Panc1 (cell line): ENCODE results near the gene ZCCHC2.

Experiments
- POLR2AphosphoS5 ChIP-seq: IDR thresholded peaks from 2 replicates; pipeline ENCODE4 v1.6.1; 2012; ENCODE audit warnings: mild to moderate bottlenecking, low read depth, low read length, moderate library complexity
- TCF7L2 ChIP-seq: IDR thresholded peaks from 2 replicates; pipeline ENCODE4 v1.6.1; 2011; ENCODE audit warnings: mild to moderate bottlenecking, low read depth, low read length, inconsistent platforms
- TF ChIP-seq, protein P1 (sequence below): fragments of 450-650 bp; IDR thresholded peaks from 2 replicates; pipeline ENCODE4 v1.5.1; 2017; ENCODE audit warnings: mild to moderate bottlenecking
- TF ChIP-seq, protein P2 (sequence below), 2 experiments: IDR thresholded peaks; 2 replicates each; pipeline ENCODE4 v1.6.1; 2011 to 2012; ENCODE audit warnings: low read depth in 2 of 2, control low read depth in 1 of 2, low read length in 1 of 2, mild to moderate bottlenecking in 1 of 2, moderate library complexity in 1 of 2; ENCODE audit not compliant: insufficient read depth in 1 of 2

DNA sequence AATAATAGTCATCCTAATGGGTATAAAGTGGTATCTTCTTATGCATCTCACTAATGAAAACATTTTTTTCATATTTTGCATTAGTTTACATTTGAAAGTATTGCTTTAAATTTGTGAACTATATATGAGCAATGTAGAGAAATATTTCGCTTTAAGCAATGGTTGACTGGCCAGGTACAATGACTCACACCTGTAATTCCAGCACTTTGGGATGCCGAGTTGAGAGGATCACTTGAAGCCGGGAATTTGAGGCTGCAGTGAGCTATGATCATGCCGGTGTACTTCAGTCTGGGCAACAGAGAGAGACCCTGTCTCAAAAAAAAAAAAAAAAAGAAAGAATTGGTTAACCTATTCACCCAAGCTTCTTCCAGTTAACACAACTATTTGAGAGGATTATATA lies 15.1 kb downstream of the ZCCHC2 start:
- TF ChIP-seq, protein P1, sequence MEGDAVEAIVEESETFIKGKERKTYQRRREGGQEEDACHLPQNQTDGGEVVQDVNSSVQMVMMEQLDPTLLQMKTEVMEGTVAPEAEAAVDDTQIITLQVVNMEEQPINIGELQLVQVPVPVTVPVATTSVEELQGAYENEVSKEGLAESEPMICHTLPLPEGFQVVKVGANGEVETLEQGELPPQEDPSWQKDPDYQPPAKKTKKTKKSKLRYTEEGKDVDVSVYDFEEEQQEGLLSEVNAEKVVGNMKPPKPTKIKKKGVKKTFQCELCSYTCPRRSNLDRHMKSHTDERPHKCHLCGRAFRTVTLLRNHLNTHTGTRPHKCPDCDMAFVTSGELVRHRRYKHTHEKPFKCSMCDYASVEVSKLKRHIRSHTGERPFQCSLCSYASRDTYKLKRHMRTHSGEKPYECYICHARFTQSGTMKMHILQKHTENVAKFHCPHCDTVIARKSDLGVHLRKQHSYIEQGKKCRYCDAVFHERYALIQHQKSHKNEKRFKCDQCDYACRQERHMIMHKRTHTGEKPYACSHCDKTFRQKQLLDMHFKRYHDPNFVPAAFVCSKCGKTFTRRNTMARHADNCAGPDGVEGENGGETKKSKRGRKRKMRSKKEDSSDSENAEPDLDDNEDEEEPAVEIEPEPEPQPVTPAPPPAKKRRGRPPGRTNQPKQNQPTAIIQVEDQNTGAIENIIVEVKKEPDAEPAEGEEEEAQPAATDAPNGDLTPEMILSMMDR, result no peak
- TF ChIP-seq POLR2AphosphoS5, result no peak
- TF ChIP-seq TCF7L2, result no peak
- TF ChIP-seq, protein P2, sequence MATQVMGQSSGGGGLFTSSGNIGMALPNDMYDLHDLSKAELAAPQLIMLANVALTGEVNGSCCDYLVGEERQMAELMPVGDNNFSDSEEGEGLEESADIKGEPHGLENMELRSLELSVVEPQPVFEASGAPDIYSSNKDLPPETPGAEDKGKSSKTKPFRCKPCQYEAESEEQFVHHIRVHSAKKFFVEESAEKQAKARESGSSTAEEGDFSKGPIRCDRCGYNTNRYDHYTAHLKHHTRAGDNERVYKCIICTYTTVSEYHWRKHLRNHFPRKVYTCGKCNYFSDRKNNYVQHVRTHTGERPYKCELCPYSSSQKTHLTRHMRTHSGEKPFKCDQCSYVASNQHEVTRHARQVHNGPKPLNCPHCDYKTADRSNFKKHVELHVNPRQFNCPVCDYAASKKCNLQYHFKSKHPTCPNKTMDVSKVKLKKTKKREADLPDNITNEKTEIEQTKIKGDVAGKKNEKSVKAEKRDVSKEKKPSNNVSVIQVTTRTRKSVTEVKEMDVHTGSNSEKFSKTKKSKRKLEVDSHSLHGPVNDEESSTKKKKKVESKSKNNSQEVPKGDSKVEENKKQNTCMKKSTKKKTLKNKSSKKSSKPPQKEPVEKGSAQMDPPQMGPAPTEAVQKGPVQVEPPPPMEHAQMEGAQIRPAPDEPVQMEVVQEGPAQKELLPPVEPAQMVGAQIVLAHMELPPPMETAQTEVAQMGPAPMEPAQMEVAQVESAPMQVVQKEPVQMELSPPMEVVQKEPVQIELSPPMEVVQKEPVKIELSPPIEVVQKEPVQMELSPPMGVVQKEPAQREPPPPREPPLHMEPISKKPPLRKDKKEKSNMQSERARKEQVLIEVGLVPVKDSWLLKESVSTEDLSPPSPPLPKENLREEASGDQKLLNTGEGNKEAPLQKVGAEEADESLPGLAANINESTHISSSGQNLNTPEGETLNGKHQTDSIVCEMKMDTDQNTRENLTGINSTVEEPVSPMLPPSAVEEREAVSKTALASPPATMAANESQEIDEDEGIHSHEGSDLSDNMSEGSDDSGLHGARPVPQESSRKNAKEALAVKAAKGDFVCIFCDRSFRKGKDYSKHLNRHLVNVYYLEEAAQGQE (IDR thresholded peaks at IDR 0.05; ENCODE audit: insufficient read depth in 1 of 2, low read depth in 2 of 2, low read length in 1 of 2), result no peak
